ENCODE data around the gene IFITM1. TPM values are rescaled to one million over a fixed set of nuclear protein-coding genes. Genes with fewer than 3 reads are reported as not detected.

The IFITM1 gene
- total and polyA plus RNA-seq, 2 of the 13 experiments (the other 11 are each of a cell fraction or from before 2014, with no cell fraction given): 0.38 to 11.1 TPM

DNA sequence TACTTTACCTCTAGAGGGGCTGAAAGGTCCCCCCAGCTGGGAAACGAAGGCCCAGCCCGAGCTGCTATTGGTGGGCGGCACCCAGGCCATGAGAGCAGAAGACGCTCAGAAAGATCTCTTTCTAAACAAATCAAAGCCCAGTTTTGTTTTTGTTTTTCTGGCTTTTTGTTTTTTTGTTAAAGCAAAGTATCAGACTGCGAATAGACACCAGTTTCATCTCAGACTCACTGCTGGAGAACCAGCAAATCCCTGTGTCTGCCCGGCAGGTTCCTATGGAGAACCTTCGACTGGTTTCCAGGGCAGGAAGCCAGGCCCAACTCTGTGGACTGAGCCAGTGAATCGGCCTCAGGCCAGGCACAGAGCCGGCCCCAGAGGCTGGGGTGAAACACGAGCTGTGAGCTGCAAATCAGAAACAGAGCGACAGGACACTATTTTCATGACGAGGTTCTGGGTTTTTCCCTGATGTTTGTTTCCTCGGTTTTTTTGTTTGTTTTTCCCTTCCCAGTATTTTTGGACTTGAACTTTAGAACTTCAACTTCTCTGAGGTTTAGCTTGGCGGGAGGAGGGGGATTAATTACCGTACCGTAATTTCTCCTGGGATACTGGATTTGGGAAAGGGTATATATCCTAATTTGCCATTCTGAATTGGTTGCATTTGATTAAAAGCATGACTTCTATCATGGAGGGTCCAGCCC, 39.5 kb downstream of the IFITM1 start (continued):
- TF ChIP-seq, protein P1, sequence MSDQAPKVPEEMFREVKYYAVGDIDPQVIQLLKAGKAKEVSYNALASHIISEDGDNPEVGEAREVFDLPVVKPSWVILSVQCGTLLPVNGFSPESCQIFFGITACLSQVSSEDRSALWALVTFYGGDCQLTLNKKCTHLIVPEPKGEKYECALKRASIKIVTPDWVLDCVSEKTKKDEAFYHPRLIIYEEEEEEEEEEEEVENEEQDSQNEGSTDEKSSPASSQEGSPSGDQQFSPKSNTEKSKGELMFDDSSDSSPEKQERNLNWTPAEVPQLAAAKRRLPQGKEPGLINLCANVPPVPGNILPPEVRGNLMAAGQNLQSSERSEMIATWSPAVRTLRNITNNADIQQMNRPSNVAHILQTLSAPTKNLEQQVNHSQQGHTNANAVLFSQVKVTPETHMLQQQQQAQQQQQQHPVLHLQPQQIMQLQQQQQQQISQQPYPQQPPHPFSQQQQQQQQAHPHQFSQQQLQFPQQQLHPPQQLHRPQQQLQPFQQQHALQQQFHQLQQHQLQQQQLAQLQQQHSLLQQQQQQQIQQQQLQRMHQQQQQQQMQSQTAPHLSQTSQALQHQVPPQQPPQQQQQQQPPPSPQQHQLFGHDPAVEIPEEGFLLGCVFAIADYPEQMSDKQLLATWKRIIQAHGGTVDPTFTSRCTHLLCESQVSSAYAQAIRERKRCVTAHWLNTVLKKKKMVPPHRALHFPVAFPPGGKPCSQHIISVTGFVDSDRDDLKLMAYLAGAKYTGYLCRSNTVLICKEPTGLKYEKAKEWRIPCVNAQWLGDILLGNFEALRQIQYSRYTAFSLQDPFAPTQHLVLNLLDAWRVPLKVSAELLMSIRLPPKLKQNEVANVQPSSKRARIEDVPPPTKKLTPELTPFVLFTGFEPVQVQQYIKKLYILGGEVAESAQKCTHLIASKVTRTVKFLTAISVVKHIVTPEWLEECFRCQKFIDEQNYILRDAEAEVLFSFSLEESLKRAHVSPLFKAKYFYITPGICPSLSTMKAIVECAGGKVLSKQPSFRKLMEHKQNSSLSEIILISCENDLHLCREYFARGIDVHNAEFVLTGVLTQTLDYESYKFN (CRISPR knock-in tag; conservative IDR thresholded peaks at IDR 0.05): peak; percentile 75
- TF ChIP-seq ZNF670 (CRISPR knock-in tag; IDR thresholded peaks at IDR 0.05; ENCODE audit: borderline replicate concordance) (peak; percentile 73; the same call in 1 of the 2 replicates), ZNF674 (CRISPR knock-in tag; IDR thresholded peaks at IDR 0.05; ENCODE audit: low read depth) (no peak), FOXA3 (CRISPR knock-in tag; IDR thresholded peaks at IDR 0.05) (peak; percentile 75), ZNF331 (CRISPR knock-in tag; IDR thresholded peaks at IDR 0.05) (0 out of 2 replicates have a peak, but pooled peaks have one; percentile 22), MED1 (CRISPR knock-in tag; IDR thresholded peaks at IDR 0.05) (peak; percentile 88), ZNF232 (CRISPR knock-in tag; IDR thresholded peaks at IDR 0.05; ENCODE audit: borderline replicate concordance) (peak; percentile 59; the same call in 1 of the 2 replicates), ZNF790 (CRISPR knock-in tag; IDR thresholded peaks at IDR 0.05; ENCODE audit: borderline replicate concordance) (peak; percentile 37; the same call in 1 of the 2 replicates), ZNF17 (CRISPR knock-in tag; IDR thresholded peaks at IDR 0.05) (0 out of 2 replicates have a peak, but pooled peaks have one; percentile 63), PTBP1 (IDR thresholded peaks at IDR 0.05; ENCODE audit: low read depth, low read length, poor library complexity, severe bottlenecking) (no peak), RELA (CRISPR knock-in tag; IDR thresholded peaks at IDR 0.05) (peak; percentile 79; the same call in 1 of the 2 replicates)
- TF ChIP-seq, protein P2, sequence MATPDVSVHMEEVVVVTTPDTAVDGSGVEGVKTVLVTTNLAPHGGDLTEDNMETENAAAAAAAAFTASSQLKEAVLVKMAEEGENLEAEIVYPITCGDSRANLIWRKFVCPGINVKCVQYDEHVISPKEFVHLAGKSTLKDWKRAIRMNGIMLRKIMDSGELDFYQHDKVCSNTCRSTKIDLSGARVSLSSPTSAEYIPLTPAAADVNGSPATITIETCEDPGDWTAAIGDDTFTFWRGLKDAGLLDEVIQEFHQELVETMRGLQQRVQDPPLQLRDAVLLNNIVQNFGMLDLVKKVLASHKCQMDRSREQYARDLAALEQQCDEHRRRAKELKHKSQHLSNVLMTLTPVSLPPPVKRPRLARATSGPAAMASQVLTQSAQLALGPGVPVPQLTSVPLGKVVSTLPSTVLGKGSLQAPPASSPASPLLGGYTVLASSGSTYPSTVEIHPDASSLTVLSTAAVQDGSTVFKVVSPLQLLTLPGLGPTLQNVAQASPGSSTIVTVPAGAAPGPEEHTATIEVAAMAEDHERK (CRISPR knock-in tag; IDR thresholded peaks at IDR 0.05; ENCODE audit: low read depth): no peak
- TF ChIP-seq, protein P3, sequence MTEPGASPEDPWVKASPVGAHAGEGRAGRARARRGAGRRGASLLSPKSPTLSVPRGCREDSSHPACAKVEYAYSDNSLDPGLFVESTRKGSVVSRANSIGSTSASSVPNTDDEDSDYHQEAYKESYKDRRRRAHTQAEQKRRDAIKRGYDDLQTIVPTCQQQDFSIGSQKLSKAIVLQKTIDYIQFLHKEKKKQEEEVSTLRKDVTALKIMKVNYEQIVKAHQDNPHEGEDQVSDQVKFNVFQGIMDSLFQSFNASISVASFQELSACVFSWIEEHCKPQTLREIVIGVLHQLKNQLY (CRISPR knock-in tag; IDR thresholded peaks at IDR 0.05): peak; percentile 26; the same call in 1 of the 2 replicates
- TF ChIP-seq, protein P4, sequence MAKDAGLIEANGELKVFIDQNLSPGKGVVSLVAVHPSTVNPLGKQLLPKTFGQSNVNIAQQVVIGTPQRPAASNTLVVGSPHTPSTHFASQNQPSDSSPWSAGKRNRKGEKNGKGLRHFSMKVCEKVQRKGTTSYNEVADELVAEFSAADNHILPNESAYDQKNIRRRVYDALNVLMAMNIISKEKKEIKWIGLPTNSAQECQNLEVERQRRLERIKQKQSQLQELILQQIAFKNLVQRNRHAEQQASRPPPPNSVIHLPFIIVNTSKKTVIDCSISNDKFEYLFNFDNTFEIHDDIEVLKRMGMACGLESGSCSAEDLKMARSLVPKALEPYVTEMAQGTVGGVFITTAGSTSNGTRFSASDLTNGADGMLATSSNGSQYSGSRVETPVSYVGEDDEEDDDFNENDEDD (CRISPR knock-in tag; IDR thresholded peaks at IDR 0.05; ENCODE audit: borderline replicate concordance): peak; percentile 64; the same call in 1 of the 2 replicates
- TF ChIP-seq, protein P5, sequence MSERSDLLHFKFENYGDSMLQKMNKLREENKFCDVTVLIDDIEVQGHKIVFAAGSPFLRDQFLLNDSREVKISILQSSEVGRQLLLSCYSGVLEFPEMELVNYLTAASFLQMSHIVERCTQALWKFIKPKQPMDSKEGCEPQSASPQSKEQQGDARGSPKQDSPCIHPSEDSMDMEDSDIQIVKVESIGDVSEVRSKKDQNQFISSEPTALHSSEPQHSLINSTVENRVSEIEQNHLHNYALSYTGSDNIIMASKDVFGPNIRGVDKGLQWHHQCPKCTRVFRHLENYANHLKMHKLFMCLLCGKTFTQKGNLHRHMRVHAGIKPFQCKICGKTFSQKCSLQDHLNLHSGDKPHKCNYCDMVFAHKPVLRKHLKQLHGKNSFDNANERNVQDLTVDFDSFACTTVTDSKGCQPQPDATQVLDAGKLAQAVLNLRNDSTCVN (CRISPR knock-in tag; IDR thresholded peaks at IDR 0.05; ENCODE audit: borderline replicate concordance): peak; percentile 56; the same call in 1 of the 2 replicates
- TF ChIP-seq, protein P6, sequence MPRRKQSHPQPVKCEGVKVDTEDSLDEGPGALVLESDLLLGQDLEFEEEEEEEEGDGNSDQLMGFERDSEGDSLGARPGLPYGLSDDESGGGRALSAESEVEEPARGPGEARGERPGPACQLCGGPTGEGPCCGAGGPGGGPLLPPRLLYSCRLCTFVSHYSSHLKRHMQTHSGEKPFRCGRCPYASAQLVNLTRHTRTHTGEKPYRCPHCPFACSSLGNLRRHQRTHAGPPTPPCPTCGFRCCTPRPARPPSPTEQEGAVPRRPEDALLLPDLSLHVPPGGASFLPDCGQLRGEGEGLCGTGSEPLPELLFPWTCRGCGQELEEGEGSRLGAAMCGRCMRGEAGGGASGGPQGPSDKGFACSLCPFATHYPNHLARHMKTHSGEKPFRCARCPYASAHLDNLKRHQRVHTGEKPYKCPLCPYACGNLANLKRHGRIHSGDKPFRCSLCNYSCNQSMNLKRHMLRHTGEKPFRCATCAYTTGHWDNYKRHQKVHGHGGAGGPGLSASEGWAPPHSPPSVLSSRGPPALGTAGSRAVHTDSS (CRISPR knock-in tag; conservative IDR thresholded peaks at IDR 0.05): no peak
